GM12874 (cell line): ENCODE results near the gene STK11.

Experiments
- CTCF ChIP-seq: IDR thresholded peaks from 2 replicates; pipeline ENCODE4 v1.5.1; 2011; ENCODE audit warnings: low read depth, mild to moderate bottlenecking, control low read depth, low read length, moderate library complexity; ENCODE audit not compliant: insufficient read depth

The STK11 gene

GRCh38 chr19:1237754-1238368 lies 32.3 kb downstream of the STK11 start, which contains the start of gene CBARP:
Gene CBARP, minus strand, starts transcription at chr19:1238005. Its CDS starts 1,905 bp downstream, at chr19:1236100.
- TF ChIP-seq CTCF, result no peak

GRCh38 chr19:1238369-1239303 lies 33.1 kb downstream of the STK11 start:
- TF ChIP-seq CTCF, result no peak

GRCh38 chr19:1239420-1239795 lies 33.8 kb downstream of the STK11 start:
- no peak for TF ChIP-seq CTCF

- TF ChIP-seq CTCF, result peak; percentile 94
Observed at GRCh38 chr19:1239796-1240737, 34.5 kb downstream of the STK11 start.

GRCh38 chr19:1240925-1241324 lies 35.3 kb downstream of the STK11 start:
- no peak for TF ChIP-seq CTCF

- no peak for TF ChIP-seq CTCF
Observed at GRCh38 chr19:1241417-1242095, 36.0 kb downstream of the STK11 start, which contains the start of gene ATP5F1D. Gene ATP5F1D, plus strand, starts transcription at chr19:1241751. Its CDS starts 100 bp downstream, at chr19:1241851.
